HEK293 (cell line): ENCODE measurements around the gene NAV2.

Source experiments
- SP2 ChIP-seq: fragments of 450-650 bp; formaldehyde crosslinking; IDR thresholded peaks from 2 replicates; pipeline ENCODE4 v1.5.1; 2016; ENCODE audit warnings: missing biosample characterization, missing genetic modification characterization
- YY1 ChIP-seq: fragments of 450-650 bp; formaldehyde crosslinking; IDR thresholded peaks from 2 replicates; pipeline ENCODE4 v1.5.1; 2018; ENCODE audit warnings: missing biosample characterization, missing genetic modification characterization
- ZBTB1 ChIP-seq: fragments of 450-650 bp; formaldehyde crosslinking; IDR thresholded peaks from 2 replicates; pipeline ENCODE4 v1.5.1; 2016; ENCODE audit warnings: missing biosample characterization, missing genetic modification characterization
- ZNF133 ChIP-seq: fragments of 450-650 bp; formaldehyde crosslinking; IDR thresholded peaks from 2 replicates; pipeline ENCODE4 v1.5.1; 2016; ENCODE audit warnings: missing biosample characterization, missing genetic modification characterization
- ZNF138 ChIP-seq: fragments of 450-650 bp; formaldehyde crosslinking; IDR thresholded peaks from 2 replicates; pipeline ENCODE4 v1.5.1; 2016; ENCODE audit warnings: missing biosample characterization, missing genetic modification characterization, borderline replicate concordance
- ZNF24 ChIP-seq: fragments of 450-650 bp; formaldehyde crosslinking; IDR thresholded peaks from 2 replicates; pipeline ENCODE4 v1.5.1; 2016; ENCODE audit warnings: missing biosample characterization, missing genetic modification characterization
- ZNF501 ChIP-seq: fragments of 450-650 bp; formaldehyde crosslinking; IDR thresholded peaks from 2 replicates; pipeline ENCODE4 v1.5.1; 2016; ENCODE audit warnings: missing biosample characterization, missing genetic modification characterization
- ZNF629 ChIP-seq: fragments of 450-650 bp; formaldehyde crosslinking; IDR thresholded peaks from 2 replicates; pipeline ENCODE4 v1.5.1; 2017; ENCODE audit warnings: missing biosample characterization, missing genetic modification characterization
- ZSCAN30 ChIP-seq: fragments of 450-650 bp; IDR thresholded peaks from 2 replicates; pipeline ENCODE4 v1.5.1; 2018; ENCODE audit warnings: missing biosample characterization, mild to moderate bottlenecking, missing genetic modification characterization, moderate library complexity
- TF ChIP-seq, protein P1 (sequence below): fragments of 450-650 bp; formaldehyde crosslinking; IDR thresholded peaks from 2 replicates; pipeline ENCODE4 v1.5.1; 2016; ENCODE audit warnings: missing biosample characterization, missing genetic modification characterization
- TF ChIP-seq, protein P2 (sequence below): fragments of 450-650 bp; formaldehyde crosslinking; IDR thresholded peaks from 2 replicates; pipeline ENCODE4 v1.5.1; 2016; ENCODE audit warnings: missing biosample characterization, missing genetic modification characterization

DNA sequence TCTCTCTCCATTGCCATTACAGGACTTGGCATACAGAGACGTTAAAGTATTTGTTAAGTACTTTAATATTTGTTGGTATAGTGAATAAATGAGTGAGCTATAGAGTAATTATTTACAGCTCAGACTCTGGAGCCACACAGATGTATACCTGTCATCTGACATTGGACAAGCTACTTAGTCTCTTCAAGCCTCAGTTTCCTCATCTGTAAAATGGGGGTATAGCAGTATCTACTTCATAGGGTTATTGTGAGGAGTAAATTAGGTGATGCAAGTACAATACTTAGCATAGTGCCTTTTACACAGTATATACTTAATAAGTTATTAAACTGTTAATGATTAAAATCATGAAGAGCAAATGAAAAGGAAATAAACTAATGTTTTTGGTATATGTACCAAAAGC, 203.2 kb downstream of the NAV2 start:
- TF ChIP-seq ZNF133 = no peak
- no peak for TF ChIP-seq ZNF501 (tag by site-specific recombination)
- no peak for TF ChIP-seq SP2 (tag by site-specific recombination)
- no peak for TF ChIP-seq YY1 (tag by site-specific recombination)
- no peak for TF ChIP-seq ZNF629 (tag by site-specific recombination)
- no peak for TF ChIP-seq ZNF24 (tag by site-specific recombination)
- TF ChIP-seq, protein P1, sequence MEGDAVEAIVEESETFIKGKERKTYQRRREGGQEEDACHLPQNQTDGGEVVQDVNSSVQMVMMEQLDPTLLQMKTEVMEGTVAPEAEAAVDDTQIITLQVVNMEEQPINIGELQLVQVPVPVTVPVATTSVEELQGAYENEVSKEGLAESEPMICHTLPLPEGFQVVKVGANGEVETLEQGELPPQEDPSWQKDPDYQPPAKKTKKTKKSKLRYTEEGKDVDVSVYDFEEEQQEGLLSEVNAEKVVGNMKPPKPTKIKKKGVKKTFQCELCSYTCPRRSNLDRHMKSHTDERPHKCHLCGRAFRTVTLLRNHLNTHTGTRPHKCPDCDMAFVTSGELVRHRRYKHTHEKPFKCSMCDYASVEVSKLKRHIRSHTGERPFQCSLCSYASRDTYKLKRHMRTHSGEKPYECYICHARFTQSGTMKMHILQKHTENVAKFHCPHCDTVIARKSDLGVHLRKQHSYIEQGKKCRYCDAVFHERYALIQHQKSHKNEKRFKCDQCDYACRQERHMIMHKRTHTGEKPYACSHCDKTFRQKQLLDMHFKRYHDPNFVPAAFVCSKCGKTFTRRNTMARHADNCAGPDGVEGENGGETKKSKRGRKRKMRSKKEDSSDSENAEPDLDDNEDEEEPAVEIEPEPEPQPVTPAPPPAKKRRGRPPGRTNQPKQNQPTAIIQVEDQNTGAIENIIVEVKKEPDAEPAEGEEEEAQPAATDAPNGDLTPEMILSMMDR (tag by site-specific recombination) = no peak
- no peak for TF ChIP-seq ZBTB1 (tag by site-specific recombination)
- TF ChIP-seq, protein P2, sequence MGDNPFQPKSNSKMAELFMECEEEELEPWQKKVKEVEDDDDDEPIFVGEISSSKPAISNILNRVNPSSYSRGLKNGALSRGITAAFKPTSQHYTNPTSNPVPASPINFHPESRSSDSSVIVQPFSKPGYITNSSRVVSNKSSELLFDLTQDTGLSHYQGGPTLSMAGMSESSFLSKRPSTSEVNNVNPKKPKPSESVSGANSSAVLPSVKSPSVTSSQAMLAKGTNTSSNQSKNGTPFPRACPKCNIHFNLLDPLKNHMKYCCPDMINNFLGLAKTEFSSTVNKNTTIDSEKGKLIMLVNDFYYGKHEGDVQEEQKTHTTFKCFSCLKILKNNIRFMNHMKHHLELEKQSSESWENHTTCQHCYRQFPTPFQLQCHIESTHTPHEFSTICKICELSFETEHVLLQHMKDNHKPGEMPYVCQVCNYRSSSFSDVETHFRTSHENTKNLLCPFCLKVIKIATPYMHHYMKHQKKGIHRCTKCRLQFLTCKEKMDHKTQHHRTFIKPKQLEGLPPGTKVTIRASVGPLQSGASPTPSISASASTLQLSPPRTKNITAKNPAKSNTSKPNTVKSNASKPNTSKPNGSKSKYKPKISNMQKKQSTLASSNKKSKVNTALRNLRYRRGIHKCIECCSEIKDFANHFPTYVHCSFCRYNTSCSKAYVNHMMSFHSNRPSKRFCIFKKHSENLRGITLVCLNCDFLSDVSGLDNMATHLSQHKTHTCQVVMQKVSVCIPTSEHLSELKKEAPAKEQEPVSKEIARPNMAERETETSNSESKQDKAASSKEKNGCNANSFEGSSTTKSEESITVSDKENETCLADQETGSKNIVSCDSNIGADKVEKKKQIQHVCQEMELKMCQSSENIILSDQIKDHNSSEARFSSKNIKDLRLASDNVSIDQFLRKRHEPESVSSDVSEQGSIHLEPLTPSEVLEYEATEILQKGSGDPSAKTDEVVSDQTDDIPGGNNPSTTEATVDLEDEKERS (tag by site-specific recombination) = no peak
- no peak for TF ChIP-seq ZSCAN30 (tag by site-specific recombination)
- TF ChIP-seq ZNF138 (tag by site-specific recombination) = no peak
